OCI-M2 (cell line): Measurements from ENCODE around the gene KRTAP5-11.
"Not testable (repeated sequence)": the region's sequence is repeated elsewhere in the genome, so short reads cannot be mapped to it uniquely, and the experiment has no call there.

ENCODE experiments used
- DNase-seq: peaks from one replicate; lab custom pipeline; 2025; ENCODE audit not compliant: unreplicated experiment; lab: John Stamatoyannopoulos, UW

The KRTAP5-11 gene

GRCh38 chr11:71557257-71557656 lies 25.4 kb downstream of the KRTAP5-11 start:
- no peak for DNase-seq

GRCh38 chr11:71556018-71556417 lies 26.7 kb downstream of the KRTAP5-11 start:
- no peak for DNase-seq

- no peak for DNase-seq
These were observed 27.2 kb downstream of the KRTAP5-11 start for GRCh38 chr11:71555508-71555907.

- DNase-seq = no peak
These were observed 27.7 kb downstream of the KRTAP5-11 start for GRCh38 chr11:71554996-71555395.

GRCh38 chr11:71551711-71552110 lies 31.0 kb downstream of the KRTAP5-11 start:
- DNase-seq = no peak

- no peak for DNase-seq
These were observed 33.9 kb downstream of the KRTAP5-11 start for GRCh38 chr11:71548716-71549151.

- no peak for DNase-seq
These were observed 34.6 kb downstream of the KRTAP5-11 start, which contains the start of gene KRTAP5-9 for GRCh38 chr11:71548120-71548519. Gene KRTAP5-9 (plus strand): TSS chr11:71548420. CDS start chr11:71548658, 238 bp downstream.

- DNase-seq = no peak
These were observed 37.2 kb downstream of the KRTAP5-11 start for GRCh38 chr11:71545405-71545966.

GRCh38 chr11:71544525-71545214 lies 38.0 kb downstream of the KRTAP5-11 start:
- no peak for DNase-seq

GRCh38 chr11:71543866-71544265 lies 38.8 kb downstream of the KRTAP5-11 start:
- DNase-seq = no peak

- no peak for DNase-seq
These were observed 39.5 kb downstream of the KRTAP5-11 start for GRCh38 chr11:71542879-71543777.

GRCh38 chr11:71542382-71542781 lies 40.3 kb downstream of the KRTAP5-11 start:
- DNase-seq = no peak

- not testable (repeated sequence) for DNase-seq
These were observed 42.0 kb downstream of the KRTAP5-11 start for GRCh38 chr11:71540521-71541304.

GRCh38 chr11:71539971-71540370 lies 42.7 kb downstream of the KRTAP5-11 start:
- not testable (repeated sequence) for DNase-seq

- no peak for DNase-seq
These were observed 43.7 kb downstream of the KRTAP5-11 start for GRCh38 chr11:71539017-71539416.

- DNase-seq = no peak
These were observed 44.0 kb downstream of the KRTAP5-11 start for GRCh38 chr11:71538666-71538990.

- DNase-seq = not testable (repeated sequence)
These were observed 44.6 kb downstream of the KRTAP5-11 start, which contains the start of gene KRTAP5-8 for GRCh38 chr11:71537977-71538665. Gene KRTAP5-8 (plus strand): TSS chr11:71538025. CDS start chr11:71538056, 31 bp downstream.

GRCh38 chr11:71537537-71537936 lies 45.1 kb downstream of the KRTAP5-11 start:
- no peak for DNase-seq

- DNase-seq = no peak
These were observed 46.9 kb downstream of the KRTAP5-11 start for GRCh38 chr11:71535825-71536224.
